ENCODE results near the gene OSBP2.

Gene OSBP2

GRCh38 chr22:30783021-30783420, 88.3 kb downstream of the OSBP2 start:
- Histone ChIP-seq H2BK5ac (ENCODE audit: low read depth, low read length, poor library complexity, severe bottlenecking) (no peak overlapping the region), H2BK12ac (ENCODE audit: low read length in 2 of 2) (no peak overlapping the region), H2AFZ (ENCODE audit: low read depth, low read length) (no peak overlapping the region), H3K18ac (ENCODE audit: low read depth in 1 of 2, low read length in 2 of 2) (no peak overlapping the region), H3K79me1 (replicated peaks; ENCODE audit: low read length, poor library complexity, severe bottlenecking) (no peaks in the 10 kb centered on the region), H3K23ac (ENCODE audit: low read length in 2 of 2) (no peak overlapping the region), H3K4me2 (ENCODE audit: low read length, poor library complexity, severe bottlenecking) (no peak overlapping the region), H2AK5ac (ENCODE audit: low read length, severe bottlenecking) (no peak overlapping the region), H4K91ac (ENCODE audit: low read length) (no peak overlapping the region), H3K4ac (ENCODE audit: low read depth in 1 of 2, low read length in 2 of 2) (no peak overlapping the region), H3K27me3 (ENCODE audit: control insufficient read depth in 1 of 2, insufficient read depth in 1 of 2, low read length in 2 of 2) (no peaks in the 10 kb centered on the region), H2BK120ac (ENCODE audit: low read depth, low read length) (no peak overlapping the region), H3K9me3 (ENCODE audit: control insufficient read depth, low read length) (no peaks in the 10 kb centered on the region), H3K14ac (ENCODE audit: low read length in 2 of 2) (no peak overlapping the region), H4K8ac (ENCODE audit: low read length) (no peak overlapping the region), H2BK15ac (ENCODE audit: low read depth, poor library complexity, severe bottlenecking) (no peak overlapping the region), H3K27ac (ENCODE audit: low read length, poor library complexity, severe bottlenecking) (no peak overlapping the region), H3K9ac (ENCODE audit: low read length) (no peak overlapping the region), H3K36me3 (ENCODE audit: control insufficient read depth in 1 of 2, insufficient read depth in 2 of 2, low read depth in 1 of 2, low read length in 2 of 2) (no peaks in the 10 kb centered on the region), H3K4me3 (ENCODE audit: insufficient read depth in 1 of 2, low read depth in 1 of 2, low read length in 2 of 2) (no peak overlapping the region), H3K4me1 (ENCODE audit: control insufficient read depth, insufficient read depth, low read depth, low read length) (peaks cover 1% of the 10 kb centered on the region)
- 56% methylated on average over 1 of the region's 2 CpGs for WGBS
- no peak for DNase-seq

GRCh38 chr22:30785527-30785926, 90.9 kb downstream of the OSBP2 start:
- H3K4me2 ChIP-seq (ENCODE audit: low read length, poor library complexity, severe bottlenecking) = no peak overlapping the region
- H4K91ac ChIP-seq (ENCODE audit: low read length) = no peak overlapping the region
- no peak overlapping the region for H2BK5ac ChIP-seq (ENCODE audit: low read depth, low read length, poor library complexity, severe bottlenecking)

DNA sequence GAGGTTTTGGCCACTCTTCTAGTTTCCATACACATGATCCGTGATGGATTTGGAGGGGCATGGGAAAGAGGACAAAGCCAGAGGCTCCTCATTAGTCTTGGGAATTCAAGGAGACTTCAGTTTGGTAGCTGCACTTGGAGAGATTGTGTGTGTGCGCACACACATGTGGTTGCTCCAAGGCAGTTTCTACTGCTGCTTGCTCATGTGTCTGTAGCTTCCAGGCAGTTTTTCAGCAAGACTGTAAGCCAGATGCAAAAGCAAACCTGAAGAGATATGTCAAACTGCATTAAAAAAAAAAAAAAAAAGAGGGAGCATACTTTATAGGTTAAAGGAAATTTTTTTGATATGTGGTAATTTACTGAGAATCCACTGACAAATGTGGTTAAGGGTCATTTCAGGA, 95.7 kb downstream of the OSBP2 start:
- Histone ChIP-seq H3K9ac (ENCODE audit: low read length) (no peak overlapping the region), H3K36me3 (ENCODE audit: control insufficient read depth in 1 of 2, insufficient read depth in 2 of 2, low read depth in 1 of 2, low read length in 2 of 2) (no peaks in the 10 kb centered on the region), H3K18ac (ENCODE audit: low read depth in 1 of 2, low read length in 2 of 2) (no peak overlapping the region), H3K79me1 (replicated peaks; ENCODE audit: low read length, poor library complexity, severe bottlenecking) (no peaks in the 10 kb centered on the region), H2BK12ac (ENCODE audit: low read length in 2 of 2) (no peak overlapping the region), H3K27ac (ENCODE audit: low read length, poor library complexity, severe bottlenecking) (no peak overlapping the region), H4K8ac (ENCODE audit: low read length) (no peak overlapping the region), H2BK5ac (ENCODE audit: low read depth, low read length, poor library complexity, severe bottlenecking) (no peak overlapping the region), H2AK5ac (ENCODE audit: low read length, severe bottlenecking) (no peak overlapping the region), H3K4ac (ENCODE audit: low read depth in 1 of 2, low read length in 2 of 2) (no peak overlapping the region), H2BK15ac (ENCODE audit: low read depth, poor library complexity, severe bottlenecking) (no peak overlapping the region), H3K4me2 (ENCODE audit: low read length, poor library complexity, severe bottlenecking) (no peak overlapping the region), H2BK120ac (ENCODE audit: low read depth, low read length) (no peak overlapping the region), H3K4me1 (ENCODE audit: control insufficient read depth, insufficient read depth, low read depth, low read length) (no peaks in the 10 kb centered on the region), H3K27me3 (ENCODE audit: control insufficient read depth in 1 of 2, insufficient read depth in 1 of 2, low read length in 2 of 2) (peaks cover 0 to 9% of the 10 kb centered on the region in 2 experiments), H3K9me3 (ENCODE audit: control insufficient read depth, low read length) (no peaks in the 10 kb centered on the region), H4K91ac (ENCODE audit: low read length) (no peak overlapping the region), H3K14ac (ENCODE audit: low read length in 2 of 2) (no peak overlapping the region), H2AFZ (ENCODE audit: low read depth, low read length) (no peak overlapping the region), H3K23ac (ENCODE audit: low read length in 2 of 2) (no peak overlapping the region), H3K4me3 (ENCODE audit: insufficient read depth in 1 of 2, low read depth in 1 of 2, low read length in 2 of 2) (no peak overlapping the region)
- DNase-seq = no peak
- WGBS = 88% methylated on average over 2 of the region's 2 CpGs

More at GRCh38 chr22:30785527-30785926, 90.9 kb downstream of the OSBP2 start:
- Histone ChIP-seq H3K4me3 (ENCODE audit: insufficient read depth in 1 of 2, low read depth in 1 of 2, low read length in 2 of 2) (no peak overlapping the region), H2AK5ac (ENCODE audit: low read length, severe bottlenecking) (no peak overlapping the region), H3K79me1 (replicated peaks; ENCODE audit: low read length, poor library complexity, severe bottlenecking) (no peaks in the 10 kb centered on the region), H2BK15ac (ENCODE audit: low read depth, poor library complexity, severe bottlenecking) (no peak overlapping the region), H3K14ac (ENCODE audit: low read length in 2 of 2) (no peak overlapping the region), H3K18ac (ENCODE audit: low read depth in 1 of 2, low read length in 2 of 2) (no peak overlapping the region), H3K4me1 (ENCODE audit: control insufficient read depth, insufficient read depth, low read depth, low read length) (no peaks in the 10 kb centered on the region), H3K27ac (ENCODE audit: low read length, poor library complexity, severe bottlenecking) (no peak overlapping the region), H3K27me3 (ENCODE audit: control insufficient read depth in 1 of 2, insufficient read depth in 1 of 2, low read length in 2 of 2) (peaks cover 0 to 9% of the 10 kb centered on the region in 2 experiments), H3K36me3 (ENCODE audit: control insufficient read depth in 1 of 2, insufficient read depth in 2 of 2, low read depth in 1 of 2, low read length in 2 of 2) (no peaks in the 10 kb centered on the region), H4K8ac (ENCODE audit: low read length) (no peak overlapping the region), H3K9me3 (ENCODE audit: control insufficient read depth, low read length) (no peaks in the 10 kb centered on the region), H2BK120ac (ENCODE audit: low read depth, low read length) (no peak overlapping the region), H2AFZ (ENCODE audit: low read depth, low read length) (no peak overlapping the region), H3K9ac (ENCODE audit: low read length) (no peak overlapping the region), H3K4ac (ENCODE audit: low read depth in 1 of 2, low read length in 2 of 2) (no peak overlapping the region), H3K23ac (ENCODE audit: low read length in 2 of 2) (no peak overlapping the region), H2BK12ac (ENCODE audit: low read length in 2 of 2) (no peak overlapping the region)
- no peak for DNase-seq
- WGBS = 50% methylated on average over 2 of the region's 2 CpGs

- no peak overlapping the region for H3K4me2 ChIP-seq (ENCODE audit: low read length, poor library complexity, severe bottlenecking)
- no peaks in the 10 kb centered on the region for H3K4me1 ChIP-seq (ENCODE audit: control insufficient read depth, insufficient read depth, low read depth, low read length)
- no peaks in the 10 kb centered on the region for H3K36me3 ChIP-seq (ENCODE audit: control insufficient read depth in 1 of 2, insufficient read depth in 2 of 2, low read depth in 1 of 2, low read length in 2 of 2)
- no peak overlapping the region for H2BK120ac ChIP-seq (ENCODE audit: low read depth, low read length)
- peaks cover 0 to 9% of the 10 kb centered on the region in 2 experiments for H3K27me3 ChIP-seq (ENCODE audit: control insufficient read depth in 1 of 2, insufficient read depth in 1 of 2, low read length in 2 of 2)
- H4K91ac ChIP-seq (ENCODE audit: low read length) = no peak overlapping the region
- H3K9me3 ChIP-seq (ENCODE audit: control insufficient read depth, low read length) = no peaks in the 10 kb centered on the region
- H2BK15ac ChIP-seq (ENCODE audit: low read depth, poor library complexity, severe bottlenecking) = no peak overlapping the region
- H3K9ac ChIP-seq (ENCODE audit: low read length) = no peak overlapping the region
- no peak overlapping the region for H4K8ac ChIP-seq (ENCODE audit: low read length)
- no peak overlapping the region for H3K4me3 ChIP-seq (ENCODE audit: insufficient read depth in 1 of 2, low read depth in 1 of 2, low read length in 2 of 2)
- no peak for DNase-seq
- no peak overlapping the region for H3K4ac ChIP-seq (ENCODE audit: low read depth in 1 of 2, low read length in 2 of 2)
- H3K18ac ChIP-seq (ENCODE audit: low read depth in 1 of 2, low read length in 2 of 2) = no peak overlapping the region
- H2BK12ac ChIP-seq (ENCODE audit: low read length in 2 of 2) = no peak overlapping the region
- no peaks in the 10 kb centered on the region for H3K79me1 ChIP-seq (replicated peaks; ENCODE audit: low read length, poor library complexity, severe bottlenecking)
- H2BK5ac ChIP-seq (ENCODE audit: low read depth, low read length, poor library complexity, severe bottlenecking) = no peak overlapping the region
- H3K14ac ChIP-seq (ENCODE audit: low read length in 2 of 2) = peak overlapping the region in 1 of 2 experiments; percentile 59
- no peak overlapping the region for H2AFZ ChIP-seq (ENCODE audit: low read depth, low read length)
- no peak overlapping the region for H3K27ac ChIP-seq (ENCODE audit: low read length, poor library complexity, severe bottlenecking)
- no peak overlapping the region for H2AK5ac ChIP-seq (ENCODE audit: low read length, severe bottlenecking)
- H3K23ac ChIP-seq (ENCODE audit: low read length in 2 of 2) = no peak overlapping the region
- 89% methylated on average over 3 of the region's 4 CpGs for WGBS
Measured at GRCh38 chr22:30792456-30792855, 97.8 kb downstream of the OSBP2 start.
